Ramos (cell line): Measurements from ENCODE around the gene PHACTR2.
"Not testable (repeated sequence)": the region's sequence is repeated elsewhere in the genome, so short reads cannot be mapped to it uniquely, and the experiment has no call there.

Experiments
- in situ Hi-C: fragments of 300-500 bp; cut with MboI; formaldehyde crosslinking; loops from one replicate; pipeline ENCODE4 v1.14.3; 2022; ENCODE audit warnings: low sequenced_read_pairs; ENCODE audit not compliant: unreplicated experiment

Gene PHACTR2

GRCh38 chr6:143796551-143796950 lies 118.8 kb downstream of the PHACTR2 start:
- in situ Hi-C loops, result not testable (repeated sequence)

DNA sequence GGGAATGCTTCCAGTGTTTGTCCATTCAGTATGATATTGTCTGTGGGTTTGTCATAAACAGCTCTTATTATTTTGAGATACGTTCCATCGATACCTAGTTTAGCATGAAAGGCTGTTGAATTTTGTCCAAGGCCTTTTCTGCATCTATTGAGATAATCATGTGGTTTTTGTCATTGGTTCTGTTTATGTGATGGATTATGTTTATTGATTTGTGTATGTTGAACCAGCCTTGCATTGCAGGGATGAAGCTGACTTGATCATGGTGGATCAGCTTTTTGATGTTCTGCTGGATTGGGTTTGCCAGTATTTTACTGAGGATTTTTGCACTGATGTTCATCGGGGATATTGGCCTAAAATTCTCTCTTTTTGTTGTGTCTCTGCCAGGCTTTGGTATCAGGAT lies 120.7 kb downstream of the PHACTR2 start:
- in situ Hi-C loops, result not testable (repeated sequence)

GRCh38 chr6:143802833-143803565 lies 125.2 kb downstream of the PHACTR2 start:
- in situ Hi-C loops, result no loop called here

DNA sequence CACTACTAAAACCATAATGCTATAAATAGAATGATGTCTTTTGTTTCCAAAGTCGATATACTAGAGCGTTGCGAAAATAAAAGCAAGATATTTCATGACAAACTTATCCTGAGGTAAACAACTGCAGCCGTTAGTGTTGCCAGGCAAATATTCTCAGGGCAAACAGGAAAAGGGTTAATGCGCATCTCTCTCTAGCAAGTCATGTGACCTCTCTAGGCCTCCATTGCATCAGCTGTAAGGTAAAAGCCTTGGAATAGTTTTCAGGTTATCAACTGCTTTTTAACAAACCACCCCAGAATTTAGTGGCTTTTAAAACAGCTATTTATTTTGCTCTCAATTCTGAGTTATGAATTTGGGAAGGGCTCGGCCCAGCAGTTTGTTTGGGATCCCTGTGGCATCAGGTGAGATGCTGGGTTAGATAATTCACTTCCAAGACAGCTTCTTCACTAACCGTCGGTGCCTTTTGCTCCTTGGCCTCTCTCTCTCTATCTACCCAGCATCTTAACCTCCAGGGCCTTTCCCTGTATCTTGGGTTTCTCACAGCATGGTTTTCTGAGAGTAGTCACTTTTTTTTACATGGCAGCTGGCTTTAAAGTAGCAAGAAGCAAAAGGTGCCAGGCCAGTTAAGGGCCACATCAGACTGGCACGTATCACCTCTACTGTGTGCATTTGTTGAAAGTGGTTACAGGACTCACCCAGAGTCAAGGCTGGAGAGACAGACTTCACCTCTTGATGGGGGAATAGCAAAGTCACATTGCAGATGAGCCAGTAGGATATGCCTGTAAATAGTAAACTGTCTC lies 126.2 kb downstream of the PHACTR2 start:
- in situ Hi-C loops, result no loop called here

DNA sequence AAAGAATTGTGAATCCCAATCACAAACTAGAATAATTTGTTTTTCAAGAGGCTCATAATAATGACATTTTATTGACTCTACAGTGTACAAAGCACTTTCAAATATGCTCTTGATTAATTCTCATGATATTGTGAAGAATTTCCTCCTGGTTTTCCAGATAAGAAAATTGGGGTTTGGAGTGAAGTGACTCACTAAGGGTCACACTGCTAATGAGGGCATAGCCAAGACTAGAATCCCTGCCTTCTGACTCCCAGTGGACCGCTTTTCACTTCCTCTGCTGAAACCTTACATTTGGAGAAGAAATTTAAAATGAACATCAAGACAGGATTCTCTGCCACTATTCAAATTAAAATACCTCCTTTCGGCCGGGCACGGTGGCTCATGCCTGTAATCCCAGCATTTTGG lies 127.1 kb downstream of the PHACTR2 start:
- in situ Hi-C loops, result no loop called here

- in situ Hi-C loops, result no loop called here
Observed at GRCh38 chr6:143806282-143807102, 128.7 kb downstream of the PHACTR2 start.

DNA sequence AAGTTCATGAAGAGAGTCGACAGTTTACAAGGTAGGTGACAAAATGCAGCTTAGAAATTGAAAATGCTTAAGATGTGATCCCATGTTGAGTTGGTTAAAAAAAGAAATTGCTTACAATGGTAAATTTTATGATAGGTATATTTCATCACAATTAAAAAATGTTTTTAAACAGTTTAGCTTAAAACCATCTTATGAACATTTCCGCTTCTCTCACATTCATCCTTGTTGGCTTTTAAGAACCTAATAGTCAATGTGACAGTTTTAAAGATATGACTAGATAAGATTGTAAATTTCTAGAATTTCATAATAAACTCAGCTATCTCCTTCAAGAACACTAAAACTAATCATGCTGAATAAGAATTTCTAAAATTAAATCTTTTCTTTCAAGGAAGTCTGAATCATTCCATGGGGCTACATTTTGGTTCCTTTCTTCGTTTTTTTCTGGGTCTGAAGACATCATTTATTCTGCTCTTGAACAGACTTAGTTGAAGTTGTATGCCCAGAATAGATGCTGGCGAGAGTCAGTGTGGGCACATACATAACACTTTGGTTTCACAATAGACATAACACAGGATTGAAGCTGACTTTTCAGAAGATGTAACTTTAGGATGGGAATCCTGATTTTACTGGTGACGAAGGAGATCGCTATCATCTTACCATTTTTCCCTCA lies 129.5 kb downstream of the PHACTR2 start:
- in situ Hi-C loops, result no loop called here

GRCh38 chr6:143810745-143811144 lies 133.0 kb downstream of the PHACTR2 start:
- in situ Hi-C loops, result no loop called here

DNA sequence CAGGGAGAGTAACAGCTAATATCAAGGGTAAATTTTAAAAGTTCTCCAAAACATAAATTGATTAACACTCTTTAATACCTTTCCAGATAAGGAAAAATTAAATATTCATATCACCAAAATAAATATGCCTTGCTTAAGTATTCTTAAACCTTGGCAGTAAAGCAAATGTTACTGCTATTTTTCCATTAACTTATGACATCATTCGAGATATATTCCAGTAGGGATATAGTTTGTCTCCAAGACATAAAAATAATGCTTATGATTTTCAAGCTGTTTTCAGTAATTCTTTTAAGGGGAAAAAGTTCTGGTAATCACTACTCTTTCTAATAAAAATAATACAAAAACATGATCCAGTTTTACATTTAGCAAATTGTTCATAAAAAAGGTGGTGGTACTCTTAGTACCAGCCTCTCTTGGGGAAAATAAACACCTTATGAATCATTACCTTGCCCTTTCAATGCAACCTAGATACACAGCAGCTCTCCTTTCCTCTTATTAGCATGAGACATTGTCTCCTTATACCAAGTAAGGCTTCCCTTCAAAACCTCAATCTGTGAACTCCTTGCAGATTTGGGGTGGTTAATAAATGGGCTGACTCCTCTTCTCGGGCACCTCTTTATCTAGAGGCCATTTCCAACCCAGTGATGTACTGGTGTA lies 133.9 kb downstream of the PHACTR2 start:
- in situ Hi-C loops, result no loop called here

DNA sequence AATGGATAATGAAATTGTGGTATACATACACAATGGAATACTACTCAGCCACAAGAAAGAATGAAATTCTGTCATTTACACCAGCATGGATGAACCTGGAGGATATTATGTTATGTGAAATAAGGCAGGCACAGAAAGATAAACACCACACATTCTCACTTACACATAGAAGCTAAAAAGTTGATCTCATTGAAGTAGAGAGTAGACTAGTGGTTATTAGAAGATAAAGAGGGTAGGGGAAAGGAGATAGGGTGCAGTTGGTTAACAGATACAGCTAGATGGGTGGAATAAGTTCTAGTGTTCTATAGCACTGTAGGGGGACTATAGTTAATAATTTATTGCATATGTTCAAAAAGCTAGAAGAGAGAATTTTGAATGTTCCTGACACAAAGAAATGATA lies 139.9 kb downstream of the PHACTR2 start:
- in situ Hi-C loops, result no loop called here

DNA sequence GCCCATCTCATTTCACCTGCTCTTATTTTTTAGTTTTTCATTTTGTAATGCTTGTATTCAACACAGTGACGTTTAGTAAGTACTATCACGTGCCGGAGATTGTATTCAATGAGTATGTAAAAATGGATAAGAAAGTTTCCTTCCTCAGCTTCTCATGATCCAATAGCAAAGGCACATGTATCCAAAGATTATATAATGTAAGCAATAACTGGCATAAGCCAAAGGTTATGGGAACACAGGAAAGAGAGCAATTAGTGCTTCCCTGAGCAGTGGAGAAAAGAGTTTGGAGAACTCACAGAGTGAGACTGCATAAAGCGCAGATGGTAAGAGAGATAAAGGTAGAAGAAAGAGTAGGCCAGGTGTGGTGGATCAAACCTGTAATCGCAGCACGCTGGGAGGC lies 143.6 kb downstream of the PHACTR2 start:
- in situ Hi-C loops, result no loop called here

DNA sequence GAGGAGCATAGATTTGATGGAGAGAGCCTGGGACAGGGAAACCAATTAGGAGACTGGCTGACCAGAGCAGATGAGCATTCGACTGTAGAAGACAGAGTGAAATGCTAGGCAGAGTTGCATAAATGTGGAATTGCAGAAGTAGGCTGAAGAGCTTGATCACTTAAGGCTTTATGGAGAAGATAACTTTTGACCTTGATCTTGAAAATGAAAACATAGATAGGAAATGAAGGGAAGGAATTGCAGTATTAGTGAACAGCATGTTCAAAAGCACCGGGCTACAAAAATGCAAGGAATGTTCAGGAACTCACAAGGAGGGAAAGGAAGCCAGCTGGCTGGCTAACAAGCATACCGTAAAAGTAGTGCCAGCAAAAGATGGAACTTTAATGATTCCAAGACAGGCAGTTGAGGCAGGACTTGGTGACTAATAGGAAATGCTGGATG lies 144.8 kb downstream of the PHACTR2 start:
- in situ Hi-C loops, result no loop called here

DNA sequence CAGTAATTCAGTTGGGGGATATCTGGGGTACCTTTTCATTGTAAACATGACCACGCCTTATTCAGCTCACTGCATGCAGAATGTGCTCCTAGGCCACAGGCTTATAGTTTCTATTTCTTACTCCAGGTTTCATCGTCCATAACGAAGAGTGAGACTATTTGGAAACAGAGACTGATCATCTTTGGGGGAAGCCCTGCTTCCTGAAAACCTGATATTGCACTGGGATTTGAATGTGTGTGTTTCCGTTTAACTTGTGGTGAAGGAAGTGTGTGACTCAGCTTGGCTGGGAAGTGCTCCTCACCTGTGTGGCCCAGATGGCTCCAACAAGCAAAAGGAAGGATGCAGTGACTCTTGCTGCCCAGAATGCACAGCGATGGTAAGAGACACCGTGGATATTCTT lies 145.8 kb downstream of the PHACTR2 start:
- in situ Hi-C loops, result no loop called here

- in situ Hi-C loops, result no loop called here
Observed at GRCh38 chr6:143828572-143828971, 150.8 kb downstream of the PHACTR2 start.

DNA sequence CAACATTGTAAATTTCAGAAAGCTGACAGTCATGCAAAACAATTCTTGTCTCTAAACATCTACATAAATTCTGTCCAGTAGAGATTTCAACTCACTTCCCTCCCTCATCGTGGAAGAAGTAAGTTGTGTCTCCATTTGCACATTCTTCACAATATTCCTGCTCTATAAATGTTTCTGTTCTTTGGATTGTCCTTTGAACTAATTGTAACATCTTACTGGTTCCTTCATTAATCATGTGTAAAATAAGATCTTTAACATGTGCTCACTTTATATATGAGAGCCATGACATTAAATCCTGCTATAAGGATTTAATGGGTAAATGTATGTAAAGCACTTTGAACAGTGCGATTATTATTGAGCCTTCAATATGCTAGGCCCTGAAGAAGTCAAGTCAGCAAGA lies 158.4 kb downstream of the PHACTR2 start:
- in situ Hi-C loops, result no loop called here

GRCh38 chr6:143838395-143838794 lies 160.6 kb downstream of the PHACTR2 start:
- in situ Hi-C loops, result no loop called here

GRCh38 chr6:143839196-143839595 lies 161.4 kb downstream of the PHACTR2 start:
- in situ Hi-C loops, result no loop called here

DNA sequence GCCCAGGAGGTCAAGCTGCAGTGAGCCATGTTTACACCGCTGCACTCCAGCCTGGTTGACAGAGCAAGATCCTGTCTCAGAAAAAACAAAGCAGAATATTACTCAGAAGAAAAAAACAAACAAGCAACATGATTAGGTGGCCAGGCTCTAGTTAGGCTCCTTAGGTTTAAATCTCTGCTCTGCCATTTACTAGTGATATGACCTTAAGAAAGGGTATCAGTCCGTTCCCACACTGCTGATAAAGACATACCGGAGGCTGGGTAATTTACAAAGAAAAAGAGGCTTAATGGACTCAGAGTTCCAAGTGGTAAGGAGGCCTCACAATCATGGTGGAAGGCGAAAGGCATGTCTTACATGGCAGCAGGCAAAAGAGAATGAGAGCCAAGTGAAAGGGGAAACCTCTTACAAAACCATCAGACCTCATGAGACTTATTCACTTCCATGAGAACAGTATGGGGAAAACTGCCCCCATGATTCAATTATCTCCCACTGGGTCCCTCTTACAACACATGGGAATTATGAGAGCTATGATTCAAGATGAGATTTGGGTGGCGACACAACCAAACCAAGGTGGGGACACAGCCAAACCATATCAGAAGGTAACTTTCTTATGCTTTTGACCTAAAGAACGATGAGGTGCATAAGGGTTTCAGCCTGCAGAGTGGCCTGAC lies 163.0 kb downstream of the PHACTR2 start:
- in situ Hi-C loops, result no loop called here

DNA sequence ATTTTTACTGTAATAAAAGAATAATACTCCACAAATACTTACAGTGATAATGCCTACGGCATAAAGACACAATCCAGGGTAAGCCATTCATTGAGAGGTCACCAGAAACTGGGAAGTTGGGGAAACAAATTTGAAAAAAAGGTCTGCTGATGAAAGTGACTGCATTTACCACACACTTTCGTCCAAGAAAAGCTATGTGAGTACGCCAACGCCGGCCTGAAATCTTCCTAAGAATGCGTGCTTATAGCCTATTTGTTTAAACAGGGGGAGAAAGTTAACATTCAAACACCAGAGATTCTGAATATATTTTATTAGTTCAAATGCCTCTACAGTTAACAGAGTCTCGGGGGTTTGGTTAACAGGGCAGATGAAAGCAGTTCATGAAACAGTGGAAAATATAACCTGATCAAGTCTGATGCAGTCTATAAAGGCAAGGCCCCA lies 164.7 kb downstream of the PHACTR2 start:
- in situ Hi-C loops, result no loop called here
